Pons (tissue), 1 donor: ENCODE data around the gene SAA4.
A peak's percentile ranks its signal among the peaks of the same experiment; 100 is the strongest.
"Not testable (repeated sequence)": the region's sequence is repeated elsewhere in the genome, so short reads cannot be mapped to it uniquely, and the experiment has no call there.

Experiments
- DNase-seq: peaks from one replicate; pipeline ENCODE4 v3.0.0-alpha.2; 2016; ENCODE audit warnings: low spot score

Gene SAA4, protein sequence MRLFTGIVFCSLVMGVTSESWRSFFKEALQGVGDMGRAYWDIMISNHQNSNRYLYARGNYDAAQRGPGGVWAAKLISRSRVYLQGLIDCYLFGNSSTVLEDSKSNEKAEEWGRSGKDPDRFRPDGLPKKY

DNA sequence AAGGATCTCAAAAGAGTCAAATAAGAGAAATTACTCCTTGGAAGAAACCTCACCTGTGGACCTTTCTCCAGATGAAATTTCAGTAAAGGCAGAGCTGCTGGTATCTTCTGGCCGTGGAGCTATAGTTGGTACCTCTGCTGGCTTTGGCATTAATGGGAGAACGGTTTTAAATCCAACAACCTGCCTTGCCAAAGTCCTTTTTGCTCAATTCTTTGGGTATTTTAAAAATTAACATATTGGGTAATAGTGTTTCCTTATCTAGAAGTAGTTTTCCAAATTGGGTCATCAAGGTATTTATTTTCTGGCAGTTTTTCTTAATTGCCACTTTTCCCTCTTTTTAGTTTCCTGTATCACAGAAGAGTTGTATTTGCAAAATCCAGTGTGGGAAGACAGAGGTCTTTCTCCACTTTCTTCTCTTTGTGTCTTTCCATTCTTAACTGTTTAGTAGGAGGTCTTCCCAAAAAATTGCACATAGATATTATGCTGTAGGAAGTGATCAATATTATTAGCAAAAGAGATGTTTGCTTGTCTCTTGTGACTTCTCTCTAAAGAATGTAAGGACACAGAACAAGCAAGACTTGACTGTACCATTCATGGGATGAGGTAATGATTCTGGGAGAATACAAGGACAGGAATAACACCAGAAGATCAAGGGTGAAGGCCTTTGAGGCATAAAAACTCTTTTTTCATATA, at the start of gene SAA4:
SAA4 (minus strand) TSS at position 139 of the 693 bp plus-strand sequence. CDS start 876 bp downstream, outside the sequence.
- DNase-seq, result no peak

DNA sequence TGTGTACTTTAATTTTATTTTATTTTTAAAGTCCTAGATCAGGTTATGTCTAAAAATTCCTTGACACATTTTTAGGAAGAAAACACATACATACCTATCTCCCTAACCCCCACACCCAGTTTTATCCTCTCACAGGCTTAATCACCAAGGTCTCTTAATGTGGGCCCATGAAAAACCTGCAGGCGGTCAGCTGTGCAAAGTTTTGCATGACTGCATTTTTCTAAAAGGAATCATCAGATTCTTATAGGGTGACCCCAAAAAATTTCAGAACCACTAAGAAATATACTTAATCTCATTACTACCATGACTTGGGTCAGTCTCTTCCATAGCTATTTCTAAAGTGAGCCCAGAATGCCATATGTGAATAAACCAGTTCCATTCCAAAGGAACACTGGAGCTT, 49.2 kb upstream of the SAA4 start:
- no peak for DNase-seq

DNA sequence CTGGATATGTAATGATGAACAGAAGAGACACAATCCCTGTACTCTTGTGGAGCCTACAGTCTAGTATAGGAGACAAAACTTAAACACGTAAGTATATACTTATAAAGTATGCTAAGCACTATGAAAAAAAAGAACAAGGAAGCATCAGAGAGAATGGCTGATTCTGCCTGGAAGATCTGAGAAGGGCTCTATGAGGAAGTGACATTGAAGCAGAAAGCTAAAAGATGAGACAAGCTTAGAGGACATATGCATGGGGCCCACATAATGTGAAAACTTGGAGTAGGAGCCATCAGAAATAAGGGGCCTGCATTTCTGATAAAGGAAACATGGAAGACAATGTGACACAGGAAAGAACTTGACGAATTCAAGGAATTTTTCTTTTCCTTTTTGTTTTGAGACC, 46.0 kb upstream of the SAA4 start:
- DNase-seq, result peak; percentile 24

DNA sequence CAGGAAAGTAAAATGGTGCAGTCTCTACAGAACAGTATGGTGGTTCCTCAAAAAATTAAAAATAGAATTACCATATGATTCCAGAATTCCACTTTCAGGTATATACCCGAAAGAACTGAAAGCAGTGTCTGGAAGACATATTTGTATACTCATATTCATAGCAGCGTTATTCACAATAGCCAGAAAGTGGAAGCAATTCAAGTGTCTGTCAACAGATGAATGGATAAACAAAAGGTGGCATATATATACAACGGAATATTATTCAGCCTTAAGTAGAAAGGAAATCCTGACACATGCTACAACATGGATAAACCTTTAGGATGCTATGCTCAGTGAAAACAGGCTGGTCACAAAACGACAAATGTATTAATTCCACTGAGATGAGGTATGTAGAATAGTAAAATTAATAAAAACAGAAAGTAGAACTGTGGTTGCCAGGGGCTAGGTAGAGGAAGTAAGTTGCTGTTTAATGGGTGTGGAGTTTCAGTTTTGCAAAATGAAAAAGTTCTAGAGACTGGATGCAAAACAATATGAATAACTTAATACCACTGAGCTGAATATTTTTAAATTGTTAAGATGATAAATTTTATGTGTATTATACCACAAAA, 43.9 kb upstream of the SAA4 start:
- no peak for DNase-seq

DNA sequence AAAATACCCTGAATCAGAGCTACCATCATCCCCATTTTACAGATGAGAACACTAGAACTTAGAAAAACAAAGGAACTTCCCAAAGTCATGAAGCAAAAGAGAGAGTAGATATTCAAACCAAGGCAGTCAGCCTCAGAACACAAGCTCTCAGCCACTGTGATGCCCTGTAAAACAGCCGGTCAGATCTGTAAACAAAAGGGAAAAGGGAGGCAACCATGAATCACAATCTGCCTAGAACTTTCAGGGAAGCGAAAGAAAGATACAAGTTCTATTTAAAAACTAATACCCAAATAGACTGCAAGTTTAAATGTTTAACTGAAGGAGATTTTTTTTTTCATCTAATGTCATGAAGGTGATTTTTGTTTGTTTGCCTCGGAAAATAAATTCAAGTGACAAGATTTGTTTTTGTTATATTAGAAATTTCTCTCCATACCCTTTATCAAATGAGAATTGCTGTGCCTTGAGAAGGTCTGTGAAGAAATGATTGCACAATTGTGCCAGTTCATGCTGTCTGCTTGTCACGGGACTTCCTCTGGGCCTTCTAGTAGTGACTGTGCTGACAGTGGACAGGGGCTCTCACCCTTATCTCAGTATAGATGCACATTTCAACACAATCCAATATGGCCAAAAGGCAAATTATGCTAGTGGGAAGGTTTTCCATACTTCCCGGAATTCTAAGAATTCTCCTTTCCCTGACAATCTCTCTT, 41.1 kb upstream of the SAA4 start:
- DNase-seq, result peak; percentile 72

DNA sequence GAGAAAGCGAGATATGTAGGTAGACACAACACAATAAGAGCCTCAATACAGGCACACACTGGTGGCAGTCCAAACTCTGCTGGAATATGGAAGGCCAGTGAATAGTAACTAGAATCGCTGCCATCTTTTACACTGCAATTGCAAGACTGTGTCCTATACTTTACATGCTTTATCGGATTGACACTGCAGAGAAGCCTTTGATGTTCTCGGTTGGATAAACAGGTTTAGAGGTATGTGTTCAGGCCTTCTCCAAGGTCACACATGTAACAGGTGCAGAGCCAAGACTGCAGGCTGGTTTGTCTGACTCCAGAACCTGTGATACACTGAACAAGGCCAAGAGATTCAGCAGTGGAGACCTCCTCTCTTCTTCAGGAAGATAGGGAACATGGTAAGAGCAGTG, 34.6 kb upstream of the SAA4 start:
- DNase-seq, result no peak

DNA sequence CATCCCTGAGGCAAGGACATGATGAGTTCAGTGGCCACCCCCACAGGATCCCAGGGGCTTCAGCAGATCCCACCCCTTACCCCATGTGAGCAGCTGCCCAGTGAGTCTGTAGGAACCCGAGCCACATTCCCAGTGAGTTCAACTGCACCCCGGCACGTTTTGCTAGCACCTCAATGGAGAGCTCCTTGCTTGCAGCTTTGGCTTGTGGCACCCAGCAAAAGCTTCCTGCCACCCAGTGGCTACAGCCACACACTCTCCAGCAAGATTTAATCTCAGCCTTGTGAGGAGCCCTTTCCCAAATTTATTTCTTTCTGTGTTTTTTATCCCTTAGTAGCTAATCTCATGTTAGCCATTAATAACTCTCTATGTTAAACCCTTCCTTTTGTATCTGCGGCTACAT, 33.5 kb upstream of the SAA4 start:
- DNase-seq, result no peak

DNA sequence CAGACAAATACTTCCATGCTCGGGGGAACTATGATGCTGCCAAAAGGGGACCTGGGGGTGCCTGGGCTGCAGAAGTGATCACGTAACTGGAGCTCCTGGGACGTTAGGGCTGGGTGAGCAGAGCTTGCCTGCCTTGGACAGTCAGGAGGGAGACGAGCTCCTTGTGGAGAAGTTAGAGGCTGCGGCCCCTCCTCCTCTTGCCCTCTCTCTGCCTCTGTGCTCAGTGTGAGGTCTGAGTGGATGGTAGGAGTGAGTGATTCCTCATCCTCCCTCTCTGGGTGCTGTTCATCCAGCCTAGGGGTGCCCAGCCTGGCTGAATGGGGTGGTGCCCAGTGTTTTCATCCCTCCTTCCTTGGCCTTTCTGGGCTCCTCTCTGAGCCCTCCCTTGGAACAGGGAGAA, 32.6 kb upstream of the SAA4 start:
- not testable (repeated sequence) for DNase-seq

DNA sequence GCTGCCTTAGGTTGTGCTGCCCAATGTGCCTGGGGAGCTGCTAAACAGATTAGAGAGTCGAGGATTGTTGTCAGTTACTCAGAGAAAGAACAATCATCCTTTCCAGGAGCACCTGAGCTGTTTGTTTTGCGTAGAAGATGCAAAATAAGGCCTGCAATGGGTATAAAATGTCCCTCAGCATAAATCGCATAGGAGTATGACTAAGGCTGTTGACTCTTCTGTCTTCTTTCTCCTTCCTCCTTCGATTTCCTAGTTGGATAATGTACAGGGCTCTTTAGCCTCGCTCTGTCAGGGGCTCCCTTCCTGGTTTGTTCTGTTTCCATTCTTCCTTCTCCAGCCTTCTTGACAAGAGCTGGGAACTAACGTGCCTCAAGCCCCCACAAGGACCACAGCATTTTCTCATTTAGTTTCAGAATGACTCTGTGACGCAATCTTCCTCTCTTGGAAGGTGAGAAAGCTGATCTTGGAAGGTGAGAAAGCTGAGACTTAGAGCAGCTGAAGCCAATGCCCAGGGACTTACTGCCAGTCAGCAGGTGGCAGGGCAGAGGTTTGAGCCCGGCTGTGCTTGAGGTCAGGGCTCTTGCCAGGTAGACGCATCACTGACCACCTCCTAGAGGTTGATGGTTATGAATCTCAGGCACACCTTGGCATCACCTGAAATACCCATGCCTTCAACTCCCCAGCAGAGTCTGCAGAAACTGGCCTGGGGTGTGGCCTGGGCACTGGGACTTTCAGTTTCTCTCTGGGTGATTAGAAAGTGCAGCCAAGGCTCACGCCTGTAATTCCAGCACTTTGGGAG, 30.9 kb upstream of the SAA4 start:
- not testable (repeated sequence) for DNase-seq

DNA sequence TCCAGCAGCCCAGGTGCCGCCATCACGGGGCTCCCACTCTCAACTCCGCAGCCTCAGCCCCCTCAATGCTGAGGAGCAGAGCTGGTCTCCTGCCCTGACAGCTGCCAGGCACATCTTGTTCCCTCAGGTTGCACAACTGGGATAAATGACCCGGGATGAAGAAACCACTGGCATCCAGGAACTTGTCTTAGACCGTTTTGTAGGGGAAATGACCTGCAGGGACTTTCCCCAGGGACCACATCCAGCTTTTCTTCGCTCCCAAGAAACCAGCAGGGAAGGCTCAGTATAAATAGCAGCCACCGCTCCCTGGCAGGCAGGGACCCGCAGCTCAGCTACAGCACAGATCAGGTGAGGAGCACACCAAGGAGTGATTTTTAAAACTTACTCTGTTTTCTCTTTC, 29.3 kb upstream of the SAA4 start, which contains the start of gene SAA1:
SAA1 (plus strand) TSS at position 316 of the 400 bp plus-strand sequence. CDS start 624 bp downstream, outside the sequence.
- DNase-seq, result no peak

DNA sequence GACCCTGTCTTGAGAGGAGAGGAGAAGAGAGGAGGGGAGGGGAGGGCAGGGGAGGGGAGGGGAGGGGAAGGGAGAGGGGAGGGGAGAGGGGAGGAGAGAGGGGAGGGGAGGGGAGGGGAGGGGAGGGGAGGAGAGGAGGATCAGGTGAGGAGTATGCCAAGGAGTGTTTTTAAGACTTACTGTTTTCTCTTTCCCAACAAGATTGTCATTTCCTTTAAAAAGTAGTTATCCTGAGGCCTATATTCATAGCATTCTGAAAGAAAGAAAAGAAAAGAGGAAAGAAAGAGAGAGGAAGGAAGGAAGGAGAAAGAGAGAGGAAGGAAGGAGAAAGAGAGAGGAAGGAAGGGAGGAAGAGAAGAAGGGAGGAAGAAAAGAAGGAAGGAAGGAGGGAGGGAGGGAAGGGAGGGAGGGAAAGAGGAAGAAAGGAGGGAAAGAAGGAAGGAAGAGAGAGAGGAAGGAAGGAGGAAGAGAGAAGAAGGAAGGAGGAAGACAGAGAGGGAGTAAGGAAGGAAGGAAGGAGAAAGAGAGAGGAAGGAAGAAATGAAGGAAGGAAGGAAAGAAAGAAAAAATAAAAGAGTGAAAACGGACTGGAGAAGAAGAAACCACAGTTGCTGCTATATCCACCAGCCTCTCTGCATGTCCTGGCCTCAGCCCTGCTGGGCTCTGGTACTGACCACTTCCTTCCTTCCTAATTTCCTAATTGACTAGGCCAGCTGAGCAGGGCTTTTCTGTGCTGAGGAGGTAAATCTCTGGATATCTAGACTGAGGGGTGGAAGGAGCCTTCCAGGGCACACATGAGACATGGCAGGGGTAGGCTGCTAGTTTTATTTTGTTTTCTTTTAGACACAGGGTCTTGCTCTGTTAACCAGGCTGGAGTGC, 28.3 kb upstream of the SAA4 start:
- no peak for DNase-seq

DNA sequence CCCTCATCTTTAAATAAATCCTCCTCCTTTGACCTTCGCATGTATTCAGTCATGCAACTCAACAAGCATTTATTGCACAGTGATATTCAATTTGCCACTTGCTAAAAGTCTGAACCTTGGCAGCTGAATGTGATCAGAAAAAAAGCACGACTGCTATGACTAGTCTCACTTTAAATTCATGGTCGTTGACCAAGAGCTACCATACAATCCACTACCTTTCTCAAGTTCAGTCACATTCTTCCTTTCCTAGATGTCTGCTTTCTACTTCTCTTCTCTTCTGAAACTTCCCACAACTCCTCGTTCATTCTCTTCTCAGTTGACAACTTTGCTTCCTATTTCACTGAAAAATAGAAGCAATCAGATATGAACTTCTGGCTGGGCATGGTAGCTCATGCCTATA, 27.4 kb upstream of the SAA4 start:
- no peak for DNase-seq

DNA sequence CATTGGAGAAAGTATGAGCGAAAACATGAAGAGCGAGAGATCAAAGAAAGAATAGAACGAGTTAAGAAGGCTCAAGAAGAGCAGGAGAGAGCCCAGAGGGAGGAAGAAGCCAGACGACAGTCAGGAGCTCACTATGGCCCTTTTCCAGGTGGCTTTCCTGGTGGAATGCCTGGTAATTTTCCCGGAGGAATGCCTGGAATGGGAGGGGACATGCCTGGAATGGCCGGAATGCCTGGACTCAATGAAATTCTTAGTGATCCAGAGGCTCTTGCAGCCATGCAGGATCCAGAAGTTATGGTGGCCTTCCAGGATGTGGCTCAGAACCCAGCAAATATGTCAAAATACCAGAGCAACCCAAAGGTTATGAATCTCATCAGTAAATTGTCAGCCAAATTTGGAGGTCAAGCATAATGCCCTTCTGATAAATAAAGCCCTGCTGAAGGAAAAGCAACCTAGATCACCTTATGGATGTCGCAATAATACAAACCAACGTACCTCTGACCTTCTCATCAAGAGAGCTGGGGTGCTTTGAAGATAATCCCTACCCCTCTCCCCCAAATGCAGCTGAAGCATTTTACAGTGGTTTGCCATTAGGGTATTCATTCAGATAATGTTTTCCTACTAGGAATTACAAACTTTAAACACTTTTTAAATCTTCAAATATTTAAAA, 26.2 kb upstream of the SAA4 start:
- DNase-seq, result not testable (repeated sequence)

DNA sequence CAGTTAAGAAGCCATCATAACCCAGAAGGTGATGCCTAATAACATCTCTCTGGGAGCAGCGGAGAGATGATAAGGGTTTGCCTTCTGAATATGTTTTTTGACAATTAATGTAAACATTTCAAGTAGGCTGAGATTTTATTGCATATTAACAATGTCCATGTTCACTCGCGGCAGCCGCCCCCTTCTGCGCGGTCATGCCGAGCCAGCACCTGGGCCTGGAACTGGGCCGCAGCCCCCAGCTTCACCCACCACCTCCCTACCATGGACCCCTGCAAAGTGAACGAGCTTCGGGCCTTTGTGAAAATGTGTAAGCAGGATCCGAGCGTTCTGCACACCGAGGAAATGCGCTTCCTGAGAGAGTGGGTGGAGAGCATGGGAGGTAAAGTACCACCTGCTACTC, 25.1 kb upstream of the SAA4 start:
- DNase-seq, result no peak

DNA sequence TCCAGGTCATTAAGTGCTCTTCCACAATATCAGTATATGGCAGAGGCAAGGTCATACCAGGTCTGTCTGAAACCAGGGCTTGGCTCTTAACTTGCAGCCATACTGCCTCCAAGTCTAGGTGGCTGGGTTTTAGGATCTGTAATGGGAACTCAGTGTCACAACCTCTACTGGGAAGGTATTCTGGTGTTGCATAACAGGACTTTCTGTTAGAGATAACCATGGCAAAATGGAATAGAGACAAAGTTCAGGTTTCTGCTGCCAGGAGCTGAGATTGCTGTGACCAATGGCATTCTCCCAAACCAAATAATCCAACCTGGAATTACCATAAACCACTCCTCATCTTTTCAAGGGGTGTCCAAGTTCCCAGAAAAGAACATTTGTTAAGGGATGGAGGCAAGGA, 22.7 kb upstream of the SAA4 start:
- no peak for DNase-seq

DNA sequence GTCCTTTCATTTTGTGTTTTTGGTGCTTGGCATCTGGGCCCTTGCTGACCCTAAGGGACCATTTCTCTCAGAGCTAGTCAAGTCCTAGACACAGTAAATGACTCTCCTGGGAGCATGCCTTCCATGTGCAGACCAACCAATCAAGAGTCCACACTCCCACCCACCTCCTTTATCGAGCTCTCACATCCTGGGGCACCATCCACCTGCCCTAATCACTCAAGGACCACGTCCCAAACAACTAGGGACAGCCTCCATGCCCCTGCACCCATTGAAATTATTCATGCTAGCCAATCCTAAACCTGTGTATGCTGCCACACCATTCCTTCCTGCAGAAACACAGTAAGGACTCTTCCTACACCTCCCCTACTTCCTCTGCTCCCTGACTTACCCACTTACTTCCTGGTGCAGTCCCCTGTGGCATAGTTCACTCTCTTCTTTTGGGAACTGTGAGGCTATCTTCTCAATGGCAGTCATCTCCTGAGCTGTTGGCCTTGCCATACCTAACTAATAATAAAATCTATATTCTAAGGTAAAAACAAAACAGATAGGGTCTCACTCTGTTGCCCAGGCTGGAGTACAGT, 18.3 kb upstream of the SAA4 start:
- DNase-seq, result no peak

DNA sequence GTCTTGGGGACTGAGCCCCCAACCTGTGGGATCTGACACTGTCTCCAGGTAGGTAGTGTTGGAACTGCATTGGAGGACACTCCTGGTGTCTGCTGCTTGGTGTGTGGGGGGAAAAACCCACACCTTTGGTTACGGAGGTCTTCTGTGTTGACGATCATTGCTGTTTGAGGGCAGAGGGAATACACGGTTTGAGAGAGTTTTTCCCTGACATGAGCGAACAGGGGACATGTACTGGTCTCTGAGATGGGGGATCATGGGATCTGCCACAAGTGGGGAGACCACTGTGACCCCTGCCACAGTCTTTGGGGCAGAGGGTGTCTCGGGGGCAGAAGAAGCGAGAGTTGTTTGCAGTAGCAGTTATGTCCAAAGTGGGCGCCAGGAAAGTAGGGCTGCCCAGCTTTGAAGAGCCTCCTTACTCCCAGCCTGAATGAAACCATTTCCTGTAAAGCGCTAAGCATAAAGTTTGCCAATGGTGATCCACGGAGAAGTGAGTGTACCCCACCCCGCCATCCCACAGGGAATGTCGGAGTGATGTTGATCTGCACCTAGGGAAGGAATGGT, 17.3 kb upstream of the SAA4 start:
- no peak for DNase-seq

DNA sequence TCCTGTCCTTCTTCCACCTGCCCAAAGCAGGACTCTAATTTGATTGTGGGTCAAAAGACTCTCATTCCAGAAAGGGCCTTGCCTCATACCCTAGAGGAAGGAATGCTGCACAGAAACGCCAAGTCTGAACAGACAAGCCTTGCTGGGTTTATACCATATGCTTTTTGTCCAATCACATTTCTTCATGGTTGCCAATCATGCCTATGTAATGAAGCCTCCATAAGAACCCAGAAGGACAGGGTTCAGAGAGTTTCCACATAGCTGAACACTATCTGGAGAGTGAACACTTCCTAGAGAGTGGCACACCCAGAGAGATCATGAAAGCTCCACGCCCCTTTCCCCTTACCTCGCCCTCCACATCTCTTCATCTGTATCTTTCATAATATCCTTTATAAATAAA, 16.6 kb upstream of the SAA4 start:
- DNase-seq, result no peak

DNA sequence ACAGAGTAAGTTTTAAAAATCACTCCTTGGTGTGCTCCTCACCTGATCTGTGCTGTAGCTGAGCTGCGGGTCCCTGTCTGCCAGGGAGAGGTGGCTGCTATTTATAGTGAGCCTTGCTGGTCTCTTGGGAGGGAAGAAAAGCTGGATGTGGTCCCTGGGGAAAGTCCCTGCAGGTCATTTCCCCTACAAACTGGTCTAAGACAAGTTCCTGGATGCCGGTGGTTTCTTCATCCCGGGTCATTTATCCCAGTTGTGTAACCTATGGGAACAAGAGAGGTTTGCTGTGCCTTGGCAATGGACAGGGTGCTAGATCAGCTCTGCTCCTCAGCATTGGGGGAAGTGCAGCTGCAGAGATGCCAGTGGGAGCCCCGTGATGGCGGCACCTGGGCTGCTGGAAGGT, 12.0 kb upstream of the SAA4 start, which contains the start of gene SAA2:
SAA2 (minus strand) TSS at position 108 of the 400 bp plus-strand sequence. CDS start 657 bp downstream, outside the sequence.
- no peak for DNase-seq

DNA sequence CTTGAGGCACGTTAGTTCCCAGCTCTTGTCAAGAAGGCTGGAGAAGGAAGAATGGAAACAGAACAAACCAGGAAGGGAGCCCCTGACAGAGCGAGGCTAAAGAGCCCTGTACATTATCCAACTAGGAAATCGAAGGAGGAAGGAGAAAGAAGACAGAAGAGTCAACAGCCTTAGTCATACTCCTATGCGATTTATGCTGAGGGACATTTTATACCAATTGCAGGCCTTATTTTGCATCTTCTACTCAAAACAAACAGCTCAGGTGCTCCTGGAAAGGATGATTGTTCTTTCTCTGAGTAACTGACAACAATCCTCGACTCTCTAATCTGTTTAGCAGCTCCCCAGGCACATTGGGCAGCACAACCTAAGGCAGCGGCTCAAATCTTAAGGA, 10.6 kb upstream of the SAA4 start:
- DNase-seq, result not testable (repeated sequence)
